Fibroblast of mammary gland (primary cell): ENCODE data around the gene ZP3.

Experiments used
- DNase-seq: peaks from one replicate; pipeline ENCODE4 v3.0.0-alpha.2; 2010; ENCODE audit warnings: low read depth
- H3K4me3 ChIP-seq: 2 replicates; pipeline ENCODE4 v1.5.1; 2011; ENCODE audit warnings: low read depth, mild to moderate bottlenecking, low read length, moderate library complexity; ENCODE audit not compliant: control insufficient read depth
- TF ChIP-seq, protein P1 (sequence below): conservative IDR thresholded peaks from 2 replicates; pipeline ENCODE4 v1.5.1; 2011; ENCODE audit warnings: low read depth, low read length, inconsistent platforms; ENCODE audit not compliant: control insufficient read depth, insufficient read depth

ZP3 gene

DNA sequence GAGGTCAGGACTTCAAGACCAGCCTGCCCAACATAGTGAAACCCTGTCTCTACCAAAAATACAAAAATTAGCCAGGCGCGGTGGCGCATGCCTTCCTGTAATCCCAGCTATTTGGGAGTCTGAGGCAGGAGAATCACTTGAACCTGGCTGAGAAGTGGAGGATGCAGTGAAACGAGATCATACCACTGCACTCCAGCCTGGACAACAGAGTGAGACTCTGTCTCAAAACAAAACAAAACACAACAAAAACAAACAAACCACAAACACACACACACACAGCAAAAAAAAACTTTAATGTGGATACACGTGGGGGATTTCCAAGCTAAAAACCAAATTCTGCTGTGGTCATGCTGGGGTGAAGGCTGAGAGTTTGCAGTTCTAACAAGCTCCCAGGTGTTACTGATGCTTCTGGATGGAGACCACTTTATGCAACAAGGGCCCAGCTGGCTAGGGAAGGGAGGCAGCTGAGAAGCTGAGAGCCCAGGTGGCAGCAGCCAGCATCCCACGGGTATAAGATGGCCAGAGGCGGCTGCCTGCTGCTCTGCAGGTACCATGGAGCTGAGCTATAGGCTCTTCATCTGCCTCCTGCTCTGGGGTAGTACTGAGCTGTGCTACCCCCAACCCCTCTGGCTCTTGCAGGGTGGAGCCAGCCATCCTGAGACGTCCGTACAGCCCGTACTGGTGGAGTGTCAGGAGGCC is at the start of gene ZP3:
Gene ZP3, plus strand, starts transcription at position 538 of the 699 bp plus-strand sequence. Its CDS starts 15 bp downstream, at position 553.
- TF ChIP-seq, protein P1, sequence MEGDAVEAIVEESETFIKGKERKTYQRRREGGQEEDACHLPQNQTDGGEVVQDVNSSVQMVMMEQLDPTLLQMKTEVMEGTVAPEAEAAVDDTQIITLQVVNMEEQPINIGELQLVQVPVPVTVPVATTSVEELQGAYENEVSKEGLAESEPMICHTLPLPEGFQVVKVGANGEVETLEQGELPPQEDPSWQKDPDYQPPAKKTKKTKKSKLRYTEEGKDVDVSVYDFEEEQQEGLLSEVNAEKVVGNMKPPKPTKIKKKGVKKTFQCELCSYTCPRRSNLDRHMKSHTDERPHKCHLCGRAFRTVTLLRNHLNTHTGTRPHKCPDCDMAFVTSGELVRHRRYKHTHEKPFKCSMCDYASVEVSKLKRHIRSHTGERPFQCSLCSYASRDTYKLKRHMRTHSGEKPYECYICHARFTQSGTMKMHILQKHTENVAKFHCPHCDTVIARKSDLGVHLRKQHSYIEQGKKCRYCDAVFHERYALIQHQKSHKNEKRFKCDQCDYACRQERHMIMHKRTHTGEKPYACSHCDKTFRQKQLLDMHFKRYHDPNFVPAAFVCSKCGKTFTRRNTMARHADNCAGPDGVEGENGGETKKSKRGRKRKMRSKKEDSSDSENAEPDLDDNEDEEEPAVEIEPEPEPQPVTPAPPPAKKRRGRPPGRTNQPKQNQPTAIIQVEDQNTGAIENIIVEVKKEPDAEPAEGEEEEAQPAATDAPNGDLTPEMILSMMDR, result no peak
- H3K4me3 ChIP-seq, result no peak within 1 kb of the TSS
- DNase-seq, result no peak

DNA sequence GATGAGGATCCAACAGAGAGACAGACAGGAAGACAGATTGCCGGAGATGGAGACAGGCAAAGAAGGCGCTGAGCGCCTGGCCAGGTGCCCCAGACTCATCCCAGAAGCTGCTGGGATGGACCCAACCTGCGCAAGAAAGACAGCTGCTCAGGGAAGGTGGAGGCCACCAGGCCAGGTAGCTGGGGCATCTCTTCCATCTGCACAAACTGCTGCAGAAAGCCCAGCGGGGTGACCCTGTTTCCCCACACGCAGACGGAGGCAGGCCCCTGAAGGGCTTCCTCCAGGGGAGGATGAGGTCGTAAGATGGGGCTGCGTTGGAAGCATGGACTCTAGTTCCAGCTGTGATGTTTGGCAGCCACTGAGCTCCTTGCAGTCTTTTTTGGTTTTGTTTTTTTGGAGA is 49.5 kb upstream of the ZP3 start:
- no peak overlapping the region for H3K4me3 ChIP-seq
- TF ChIP-seq, protein P1, result no peak
- no peak for DNase-seq

DNA sequence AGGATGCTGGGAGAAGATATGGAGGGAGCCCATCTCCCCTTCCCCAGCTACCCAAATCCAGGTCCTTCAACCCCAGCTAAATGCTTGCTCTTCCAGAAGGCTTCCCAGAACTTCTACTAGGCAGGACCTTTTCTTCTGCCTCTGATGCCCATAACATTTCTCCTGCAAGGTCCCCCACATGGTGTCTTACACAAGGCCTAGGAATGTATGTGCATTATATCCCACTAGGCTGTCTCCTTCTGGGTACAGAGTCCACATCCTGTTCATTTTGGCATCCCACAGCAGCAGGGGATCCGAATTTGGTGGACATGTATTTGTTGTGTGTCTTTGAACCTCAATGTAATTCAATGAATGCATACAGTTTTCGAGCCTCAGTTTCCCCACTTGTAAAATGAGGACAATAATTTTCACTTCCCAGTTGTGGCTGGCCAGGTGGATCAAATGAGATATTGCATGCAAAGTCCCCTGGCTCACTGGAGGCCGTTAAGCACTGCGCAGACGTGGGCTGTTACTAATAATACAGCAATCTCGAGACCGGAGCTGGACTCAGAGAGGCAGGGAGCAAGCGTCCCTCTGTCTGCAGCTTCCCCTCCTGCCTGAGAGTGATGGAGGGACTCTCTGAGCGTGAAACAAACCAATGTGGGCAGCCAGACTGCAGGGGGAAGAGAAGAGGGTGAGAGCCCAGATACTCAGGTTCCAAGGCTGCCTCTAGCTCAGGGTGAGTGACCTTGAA is 47.4 kb upstream of the ZP3 start:
- TF ChIP-seq, protein P1, result no peak
- no peak overlapping the region for H3K4me3 ChIP-seq
- DNase-seq, result no peak

DNA sequence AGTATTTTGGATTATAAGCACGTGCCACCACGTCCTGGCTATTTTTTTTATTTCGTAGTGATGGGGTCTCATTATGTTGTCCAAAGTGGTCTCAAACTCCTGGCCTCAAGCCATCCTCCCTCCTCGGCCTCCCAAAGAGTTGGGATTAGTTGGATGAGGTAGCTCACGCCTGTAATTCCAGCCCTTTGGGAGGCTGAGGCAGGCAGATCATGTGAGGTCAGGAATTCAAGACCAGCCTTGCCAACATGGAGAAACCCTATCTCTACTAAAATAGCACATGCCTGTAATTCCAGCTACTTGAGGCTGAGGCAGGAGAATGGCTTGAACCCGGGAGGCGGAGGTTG is 44.2 kb upstream of the ZP3 start:
- DNase-seq, result no peak
- TF ChIP-seq, protein P1, result no peak
- no peak overlapping the region for H3K4me3 ChIP-seq

DNA sequence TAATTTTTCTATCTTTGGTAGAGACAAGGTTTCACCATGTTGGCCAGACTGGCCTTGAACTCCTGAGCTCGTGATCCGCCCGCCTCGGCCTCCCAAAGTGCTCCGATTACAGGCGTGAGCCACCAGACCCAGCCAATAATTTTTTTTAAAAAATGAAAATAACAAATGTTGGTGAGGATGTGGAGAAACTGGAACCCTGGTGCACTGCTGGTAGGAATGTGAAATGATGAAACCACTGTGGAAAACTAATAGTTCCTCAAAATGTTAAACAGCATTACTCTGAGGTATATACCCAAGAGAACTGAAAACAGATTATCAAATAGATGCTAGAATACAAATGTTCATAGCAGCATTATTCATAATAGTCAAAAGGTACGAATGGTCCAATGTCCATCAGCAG is 42.9 kb upstream of the ZP3 start:
- TF ChIP-seq, protein P1, result peak; percentile 24
- DNase-seq, result no peak
- H3K4me3 ChIP-seq, result no peak overlapping the region

- TF ChIP-seq, protein P1, result no peak
- no peak overlapping the region for H3K4me3 ChIP-seq
- peak; percentile 38 for DNase-seq
Measured at GRCh38 chr7:76383089-76383944, 41.4 kb upstream of the ZP3 start.
